Neural cell (in vitro differentiated cells): ENCODE data around the gene A4GALT.

Experiments
- CTCF ChIP-seq: fragments of 450-650 bp; IDR thresholded peaks from 2 replicates; pipeline ENCODE4 v1.5.1; 2014; ENCODE audit warnings: antibody characterized with exemption, mild to moderate bottlenecking, moderate library complexity; ENCODE audit not compliant: poor library complexity, severe bottlenecking
- EP300 ChIP-seq: fragments of 450-650 bp; conservative IDR thresholded peaks from 2 replicates; pipeline ENCODE4 v1.6.1; 2014; ENCODE audit warnings: antibody characterized with exemption, mild to moderate bottlenecking, moderate library complexity; ENCODE audit not compliant: poor library complexity, severe bottlenecking
- EZH2 ChIP-seq: fragments of 200-600, 300-800 bp; shearing (Covaris generic), sonication (generic); IDR thresholded peaks from 2 replicates; pipeline ENCODE4 v1.6.1; 2014; ENCODE audit warnings: antibody characterized with exemption, low read length, borderline replicate concordance, mild to moderate bottlenecking; ENCODE audit not compliant: insufficient read depth, poor library complexity, severe bottlenecking
- MXI1 ChIP-seq: fragments of 450-650 bp; conservative IDR thresholded peaks from 2 replicates; pipeline ENCODE4 v1.6.1; 2014; ENCODE audit warnings: antibody characterized with exemption, mild to moderate bottlenecking; ENCODE audit not compliant: poor library complexity, severe bottlenecking
- POLR2AphosphoS5 ChIP-seq: IDR thresholded peaks from 2 replicates; pipeline ENCODE4 v1.6.1; 2012
- RAD21 ChIP-seq: fragments of 450-650 bp; conservative IDR thresholded peaks from 2 replicates; pipeline ENCODE4 v1.6.1; 2014; ENCODE audit warnings: antibody characterized with exemption, mild to moderate bottlenecking, moderate library complexity
- REST ChIP-seq: IDR thresholded peaks from 2 replicates; pipeline ENCODE4 v1.6.1; 2012; ENCODE audit warnings: borderline replicate concordance
- TAF1 ChIP-seq: IDR thresholded peaks from 2 replicates; pipeline ENCODE4 v1.6.1; 2012; ENCODE audit warnings: low read depth

GRCh38 chr22:42714308-42714707, 6.4 kb downstream of the A4GALT start:
- TF ChIP-seq EP300: no peak
- no peak for TF ChIP-seq CTCF
- TF ChIP-seq EZH2: no peak
- TF ChIP-seq POLR2AphosphoS5: no peak
- no peak for TF ChIP-seq REST
- TF ChIP-seq TAF1: no peak
- no peak for TF ChIP-seq MXI1
- TF ChIP-seq RAD21: no peak
